ENCODE results near the gene RPS14.

DNA sequence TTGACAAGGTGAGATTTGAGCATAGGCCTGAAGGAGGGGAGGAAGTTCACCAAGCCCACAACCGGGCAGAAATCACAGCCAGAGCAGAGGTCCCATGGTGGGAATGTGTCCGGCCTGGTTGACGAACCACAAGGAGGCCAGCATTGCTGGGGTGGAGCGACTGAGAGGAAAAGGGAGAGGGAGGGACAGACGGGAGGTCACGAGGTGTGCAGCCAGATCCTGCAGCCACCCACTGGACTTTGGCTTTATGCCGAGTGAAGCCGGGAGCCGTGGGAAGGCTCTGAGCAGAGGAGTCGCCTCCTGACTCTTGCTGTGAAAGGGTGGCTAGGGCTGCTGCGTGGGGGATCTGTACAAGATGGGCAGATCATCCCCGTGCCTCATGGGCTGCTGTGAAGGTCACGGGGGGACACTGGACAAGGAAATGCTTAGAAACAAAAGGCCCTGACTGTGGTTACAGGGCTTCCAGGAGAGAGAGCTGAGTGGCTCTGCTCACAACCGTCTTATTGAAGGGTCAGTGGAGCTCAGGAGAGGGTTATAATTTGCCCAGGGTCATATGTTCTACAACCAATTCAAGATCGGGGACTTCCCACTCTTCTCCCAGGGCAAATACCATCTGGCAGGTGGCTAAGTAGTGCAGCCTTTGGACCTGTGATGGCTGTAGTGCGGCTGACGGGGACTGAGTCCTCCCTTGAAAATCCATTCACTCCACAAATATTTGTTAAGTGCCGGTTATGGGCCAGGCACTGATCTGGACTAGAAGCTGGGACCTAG, 21.2 kb downstream of the RPS14 start:
- TF ChIP-seq, protein P1, sequence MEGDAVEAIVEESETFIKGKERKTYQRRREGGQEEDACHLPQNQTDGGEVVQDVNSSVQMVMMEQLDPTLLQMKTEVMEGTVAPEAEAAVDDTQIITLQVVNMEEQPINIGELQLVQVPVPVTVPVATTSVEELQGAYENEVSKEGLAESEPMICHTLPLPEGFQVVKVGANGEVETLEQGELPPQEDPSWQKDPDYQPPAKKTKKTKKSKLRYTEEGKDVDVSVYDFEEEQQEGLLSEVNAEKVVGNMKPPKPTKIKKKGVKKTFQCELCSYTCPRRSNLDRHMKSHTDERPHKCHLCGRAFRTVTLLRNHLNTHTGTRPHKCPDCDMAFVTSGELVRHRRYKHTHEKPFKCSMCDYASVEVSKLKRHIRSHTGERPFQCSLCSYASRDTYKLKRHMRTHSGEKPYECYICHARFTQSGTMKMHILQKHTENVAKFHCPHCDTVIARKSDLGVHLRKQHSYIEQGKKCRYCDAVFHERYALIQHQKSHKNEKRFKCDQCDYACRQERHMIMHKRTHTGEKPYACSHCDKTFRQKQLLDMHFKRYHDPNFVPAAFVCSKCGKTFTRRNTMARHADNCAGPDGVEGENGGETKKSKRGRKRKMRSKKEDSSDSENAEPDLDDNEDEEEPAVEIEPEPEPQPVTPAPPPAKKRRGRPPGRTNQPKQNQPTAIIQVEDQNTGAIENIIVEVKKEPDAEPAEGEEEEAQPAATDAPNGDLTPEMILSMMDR (IDR thresholded peaks at IDR 0.05; ENCODE audit: low read depth, low read length), result no peak
- TF ChIP-seq, protein P2, sequence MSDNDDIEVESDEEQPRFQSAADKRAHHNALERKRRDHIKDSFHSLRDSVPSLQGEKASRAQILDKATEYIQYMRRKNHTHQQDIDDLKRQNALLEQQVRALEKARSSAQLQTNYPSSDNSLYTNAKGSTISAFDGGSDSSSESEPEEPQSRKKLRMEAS (IDR thresholded peaks at IDR 0.05; ENCODE audit: low read depth, low read length), result no peak
- TF ChIP-seq POLR2A (IDR thresholded peaks at IDR 0.05; ENCODE audit: extremely low read depth, insufficient read length) (no peak), MYC (IDR thresholded peaks at IDR 0.05; ENCODE audit: low read depth, low read length) (no peak)

Data from NB4 (cell line).